NCI-H1436 (cell line): ENCODE measurements around the gene TMEM101.
"Not testable (repeated sequence)": the region's sequence is repeated elsewhere in the genome, so short reads cannot be mapped to it uniquely, and the experiment has no call there.

Source experiments
- DNase-seq: peaks from one replicate; lab custom pipeline; 2025; lab: John Stamatoyannopoulos, UW

Gene TMEM101

DNA sequence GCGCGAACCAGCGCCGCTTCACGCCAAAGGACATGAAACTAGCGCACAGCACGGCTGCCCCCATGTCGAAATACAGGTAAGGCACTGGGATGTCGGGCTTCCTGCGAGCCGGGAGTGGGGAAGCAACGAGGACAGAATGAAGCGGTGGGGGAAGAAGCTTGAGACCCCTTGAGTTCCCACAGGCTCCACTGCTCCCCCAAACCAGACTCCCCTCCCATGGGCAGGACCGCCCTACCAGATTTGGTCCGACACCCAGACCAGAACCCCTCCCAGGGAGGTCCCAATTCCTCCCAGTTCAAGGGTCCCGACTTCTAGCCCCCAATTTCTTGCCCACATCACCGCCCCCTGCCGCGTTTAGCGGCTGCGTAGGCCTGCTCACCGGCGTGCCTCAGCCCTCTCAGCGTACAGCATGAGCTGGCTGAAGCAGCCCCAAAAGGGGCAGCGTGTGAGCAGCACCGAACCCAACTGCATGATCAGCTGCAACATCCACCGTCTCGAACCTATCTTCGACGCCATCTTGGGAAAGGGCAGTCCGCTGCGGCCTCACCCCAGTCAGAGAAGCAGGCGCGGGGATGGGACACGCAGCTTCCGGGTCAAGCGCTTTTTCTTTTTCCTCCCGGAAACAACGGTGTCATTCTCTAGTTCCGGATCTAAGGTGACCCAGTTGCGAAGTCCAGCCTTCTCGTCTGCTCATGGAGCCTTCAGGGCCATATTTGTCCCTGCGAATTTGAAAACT lies at the start of gene TMEM101:
TSS of gene TMEM101 (minus strand) at position 527 of the 736 bp plus-strand sequence. CDS start at position 516, 11 bp downstream.
- peak; percentile 95 for DNase-seq

DNA sequence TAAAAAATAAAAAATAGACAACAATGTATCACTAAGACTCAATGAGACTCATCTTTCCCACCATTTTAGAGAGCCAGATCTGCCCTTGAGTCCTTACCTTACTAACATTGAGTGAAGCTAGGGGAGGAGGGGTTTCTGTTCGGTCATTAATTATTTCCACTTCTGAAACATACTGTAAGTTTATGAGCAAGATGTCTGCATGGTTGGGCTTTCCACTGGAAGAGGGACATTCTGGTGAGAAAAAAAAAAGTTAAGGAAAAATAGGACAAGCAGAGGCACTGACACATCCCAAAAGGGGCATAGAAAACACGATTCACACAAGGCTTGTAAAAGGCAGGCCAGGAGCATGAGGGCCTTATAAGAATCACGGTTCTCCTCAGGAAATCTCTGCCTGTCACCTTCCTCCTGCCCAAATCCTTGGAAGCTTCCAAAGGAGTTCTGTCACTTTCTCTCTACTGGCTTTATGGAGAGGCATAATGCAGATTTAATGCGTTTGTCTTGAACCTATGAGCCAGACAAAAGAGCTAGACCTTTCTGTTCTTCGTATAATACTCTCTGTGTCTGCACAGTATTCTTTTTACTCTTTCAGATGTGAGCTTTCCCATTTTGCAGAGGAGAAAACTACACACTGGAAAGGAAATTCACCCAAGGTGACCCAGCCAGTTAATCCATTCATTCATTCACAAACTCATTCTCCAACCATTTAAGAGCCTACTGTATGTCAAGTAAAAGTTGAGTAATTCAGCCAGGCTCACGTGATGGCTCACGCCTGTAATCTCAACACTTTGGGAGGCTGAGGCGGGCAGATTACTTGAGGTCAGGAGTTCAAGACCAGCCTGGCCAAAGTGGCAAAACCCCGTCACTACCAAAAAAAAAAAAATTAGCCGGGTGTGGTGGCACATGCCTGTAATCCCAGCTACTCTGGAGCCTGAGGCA lies 49.2 kb upstream of the TMEM101 start:
- DNase-seq = no peak

DNA sequence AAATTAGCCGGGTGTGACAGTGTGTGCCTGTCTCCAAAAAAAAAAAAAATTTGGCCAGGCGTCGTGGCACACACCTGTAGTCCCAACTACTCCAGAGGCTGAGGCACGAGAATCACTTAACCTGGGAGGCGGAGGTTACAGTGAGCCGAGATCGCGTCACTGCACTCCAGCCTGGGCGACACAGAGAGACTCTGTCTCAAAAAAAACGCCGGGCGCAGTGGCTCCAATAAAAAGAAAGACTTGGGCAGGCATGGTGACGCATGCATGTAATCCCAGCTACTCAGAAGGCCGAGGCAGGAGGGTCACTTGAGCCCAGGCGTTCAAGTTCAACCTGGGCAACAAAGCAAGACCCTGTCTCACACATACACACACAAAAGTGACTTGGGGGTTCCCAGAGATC lies 48.1 kb upstream of the TMEM101 start:
- no peak for DNase-seq

GRCh38 chr17:44061446-44061845 lies 46.7 kb upstream of the TMEM101 start:
- no peak for DNase-seq

DNA sequence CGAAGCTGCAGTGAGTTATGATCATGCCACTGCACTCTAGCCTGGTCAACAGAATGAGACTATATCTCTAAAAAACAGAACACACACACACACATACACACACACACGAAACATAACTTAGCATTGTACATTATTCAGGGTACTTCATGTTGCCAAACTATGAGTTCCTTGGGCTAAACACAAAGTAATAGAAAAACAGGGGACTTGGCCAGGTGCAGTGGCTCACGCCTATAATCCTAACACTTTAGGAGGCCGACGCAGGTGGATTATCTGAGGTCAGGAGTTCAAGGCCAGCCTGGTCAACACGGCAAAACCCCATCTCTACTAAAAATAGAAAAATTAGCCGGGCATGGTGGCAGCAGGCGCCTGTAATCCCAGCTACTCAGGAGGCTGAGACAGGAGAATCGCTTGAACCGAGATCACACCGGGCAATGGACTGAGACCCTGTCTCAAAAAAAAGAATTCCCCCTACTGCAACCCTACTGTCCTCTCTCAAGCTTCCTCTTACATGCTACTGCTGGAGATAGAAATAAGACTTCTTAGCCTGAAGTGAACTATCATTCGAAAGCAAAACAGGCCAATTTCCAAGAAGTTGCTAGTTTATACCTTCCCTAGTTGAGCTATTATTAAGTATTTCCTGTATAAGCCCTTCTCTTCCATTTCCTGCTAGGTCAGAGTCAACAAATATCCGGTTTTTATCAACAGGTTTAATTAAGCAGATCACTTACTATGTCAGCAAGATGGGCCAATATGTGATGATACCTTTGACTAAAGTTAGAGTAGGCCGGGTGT lies 44.5 kb upstream of the TMEM101 start:
- no peak for DNase-seq

GRCh38 chr17:44053125-44053872 lies 38.5 kb upstream of the TMEM101 start:
- no peak for DNase-seq

DNA sequence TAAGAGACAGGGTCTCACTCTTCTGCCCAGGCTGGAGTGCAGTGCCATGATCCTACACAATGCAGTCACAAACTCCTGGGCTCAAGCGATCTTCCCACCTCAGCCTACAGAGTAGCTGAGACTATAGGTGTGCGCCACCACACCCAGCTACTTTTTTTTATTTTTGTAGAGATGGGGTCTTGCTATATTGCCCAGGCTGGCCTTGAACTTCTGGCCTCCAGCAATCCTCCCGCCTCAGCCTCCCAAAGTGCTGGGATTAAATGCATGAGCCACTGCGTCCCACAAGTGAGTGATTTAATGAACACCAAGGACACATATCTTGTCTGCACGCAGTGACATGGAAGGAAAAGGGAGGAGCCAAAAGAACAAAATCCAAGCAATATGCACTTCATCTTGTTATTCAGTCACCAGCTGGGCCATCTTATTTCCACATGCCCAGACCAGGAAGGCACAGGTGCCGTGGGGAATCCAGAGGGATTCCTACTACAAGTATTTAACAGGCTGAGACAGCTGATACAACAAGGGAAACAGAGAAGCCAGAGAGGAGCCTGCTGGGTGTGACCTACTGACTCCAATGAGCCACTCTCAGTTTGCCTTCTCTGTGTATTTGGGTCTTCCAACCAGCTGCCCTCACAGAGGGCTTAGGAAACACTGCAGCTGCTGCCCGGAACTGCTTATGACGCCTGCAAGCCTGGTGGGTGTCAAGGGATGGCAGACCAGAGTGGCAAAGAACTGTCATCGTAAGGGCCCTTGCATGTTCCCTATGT lies 34.7 kb upstream of the TMEM101 start:
- DNase-seq = no peak

DNA sequence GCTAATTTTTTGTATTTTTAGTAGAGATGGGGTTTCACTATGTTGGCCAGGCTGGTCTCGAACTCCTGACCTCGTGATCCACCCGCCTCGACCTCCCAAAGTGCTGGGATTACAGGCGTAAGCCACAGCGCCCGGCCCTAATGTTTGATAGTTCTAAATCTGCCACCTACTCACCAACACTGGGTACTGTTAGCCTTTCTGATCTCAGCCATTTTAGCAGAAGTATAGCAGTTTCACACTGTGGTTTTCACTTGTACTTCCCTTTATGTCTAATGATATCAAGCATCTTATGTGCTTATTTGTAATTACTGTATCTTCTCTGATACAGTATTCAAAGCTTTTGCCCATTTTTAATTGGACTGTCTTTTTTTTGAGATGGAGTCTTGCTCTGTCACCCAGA lies 32.1 kb upstream of the TMEM101 start:
- not testable (repeated sequence) for DNase-seq

GRCh38 chr17:44045486-44045885 lies 30.7 kb upstream of the TMEM101 start:
- no peak for DNase-seq

- DNase-seq = no peak
Measured at GRCh38 chr17:44044071-44044470, 29.3 kb upstream of the TMEM101 start.

- no peak for DNase-seq
Measured at GRCh38 chr17:44043272-44043696, 28.5 kb upstream of the TMEM101 start.

DNA sequence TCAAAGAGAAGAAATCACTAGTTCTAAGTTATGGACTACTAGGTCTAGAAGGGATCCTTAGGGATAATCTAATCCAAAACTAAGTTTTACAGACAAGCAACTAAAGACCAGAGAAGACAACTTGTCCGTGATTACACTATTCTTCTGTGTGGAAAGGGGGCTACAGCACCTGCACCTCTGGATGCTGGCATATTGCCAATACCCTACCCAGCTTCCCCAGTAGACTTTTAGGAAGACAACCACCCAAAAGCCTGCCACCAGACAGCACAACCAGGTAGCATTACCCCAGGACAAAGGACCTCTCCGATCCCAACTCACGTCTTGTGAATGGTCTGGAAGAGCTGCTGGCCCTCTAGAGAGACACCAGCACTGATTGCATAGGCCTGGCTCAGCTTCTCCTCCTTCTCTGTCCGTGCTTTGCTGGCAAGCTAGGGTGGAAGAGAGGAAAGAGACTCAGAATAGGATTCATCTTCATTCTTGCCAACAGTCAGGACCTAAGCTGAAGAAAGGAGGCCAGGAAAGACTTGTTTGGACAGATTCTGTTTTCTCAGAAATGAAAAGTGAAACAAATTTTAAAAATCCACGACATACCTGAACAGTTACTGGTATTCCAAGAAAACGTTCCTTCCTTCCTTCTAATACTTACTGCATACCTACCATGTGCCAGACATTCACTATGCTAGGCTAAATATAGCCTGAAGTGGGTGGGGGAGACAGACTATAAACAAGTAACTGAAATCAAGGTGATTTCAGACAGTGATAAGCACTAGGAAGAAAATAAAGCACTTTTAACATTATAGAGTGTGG lies 25.3 kb upstream of the TMEM101 start:
- DNase-seq = no peak

DNA sequence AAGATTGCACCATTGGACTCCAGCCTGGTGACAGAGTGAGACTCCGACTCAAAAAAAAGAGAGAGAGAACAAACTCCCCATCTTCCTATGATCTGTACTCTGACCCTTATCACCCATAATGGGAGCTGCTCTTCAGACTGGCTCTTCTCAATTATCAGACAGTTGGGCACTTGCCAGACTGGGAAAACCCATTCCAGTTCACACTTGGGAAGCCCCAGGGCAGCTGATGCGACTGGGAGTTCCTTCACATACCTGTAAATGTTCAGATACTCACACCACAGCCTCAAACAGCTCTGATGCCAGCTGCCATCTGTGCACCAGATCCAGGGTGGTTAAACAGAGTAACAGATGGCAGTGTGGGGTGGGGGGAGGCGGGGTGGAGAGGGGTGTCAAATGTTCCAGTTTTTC lies 23.8 kb upstream of the TMEM101 start:
- no peak for DNase-seq

GRCh38 chr17:44037471-44037870 lies 22.7 kb upstream of the TMEM101 start:
- no peak for DNase-seq

- DNase-seq = not testable (repeated sequence)
Measured at GRCh38 chr17:44034688-44035087, 19.9 kb upstream of the TMEM101 start.

- no peak for DNase-seq
Measured at GRCh38 chr17:44033861-44034408, 19.2 kb upstream of the TMEM101 start.

GRCh38 chr17:44030482-44030881 lies 15.7 kb upstream of the TMEM101 start:
- DNase-seq = no peak

GRCh38 chr17:44029736-44030135 lies 15.0 kb upstream of the TMEM101 start:
- DNase-seq = no peak

DNA sequence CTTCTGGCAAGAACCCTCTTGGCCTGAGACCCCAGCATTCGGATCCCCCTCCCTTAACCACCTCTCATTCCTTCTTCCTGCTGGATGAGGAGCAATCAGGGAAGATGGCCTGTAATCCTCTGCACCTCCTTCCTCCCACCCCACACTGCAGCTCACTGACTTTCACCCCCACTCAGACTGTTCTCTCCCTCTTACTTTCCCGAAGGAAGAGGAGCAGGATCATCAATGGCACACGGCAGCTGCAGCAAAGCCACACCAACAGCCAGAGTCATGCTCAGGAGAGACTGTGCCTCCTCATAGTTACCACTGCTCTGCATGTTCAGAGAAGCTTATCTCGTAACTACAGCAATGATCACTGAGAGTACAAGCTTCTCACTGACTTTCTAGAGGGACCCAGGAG lies 10.1 kb upstream of the TMEM101 start:
- DNase-seq = no peak

GRCh38 chr17:44024271-44024663 lies 9.5 kb upstream of the TMEM101 start:
- DNase-seq = peak; percentile 46
